Testis (tissue), 3 donors: ENCODE measurements around the gene C15orf62. TPM values are rescaled to one million over a fixed set of nuclear protein-coding genes. Genes with fewer than 3 reads are reported as not detected.

Source experiments
- DNase-seq: peaks from one replicate; pipeline ENCODE4 v3.0.0-alpha.2; 2019
- H3K27ac ChIP-seq, 2 donors: fragments of 200-600 bp; sonication (generic); one replicate each; pipeline ENCODE4 v1.5.1; 2019
- H3K27me3 ChIP-seq: fragments of 200-600 bp; sonication (generic); one replicate; pipeline ENCODE4 v1.5.1; 2019
- H3K36me3 ChIP-seq: fragments of 200-600 bp; sonication (generic); one replicate; pipeline ENCODE4 v1.5.1; 2017; ENCODE audit warnings: low read depth; ENCODE audit errors: missing control alignments
- H3K4me1 ChIP-seq: fragments of 200-600 bp; sonication (generic); one replicate; pipeline ENCODE4 v1.5.1; 2019
- H3K4me3 ChIP-seq, 2 donors: fragments of 200-600 bp; sonication (generic); one replicate each; pipeline ENCODE4 v1.5.1; 2017 to 2019
- H3K9me3 ChIP-seq: fragments of 200-600 bp; sonication (generic); one replicate; pipeline ENCODE4 v1.5.1; 2017
- CTCF ChIP-seq, 3 experiments: fragments of 450-650 bp in 2 of 3; fragments of 200-600 bp in 1 of 3; sonication (generic) in 1 of 3; IDR thresholded peaks; one replicate each; pipeline ENCODE4 v1.5.1; 2016 to 2019; ENCODE audit warnings: antibody characterized with exemption in 3 of 3, mild to moderate bottlenecking in 2 of 3, moderate library complexity in 1 of 3
- POLR2A ChIP-seq: fragments of 450-650 bp; IDR thresholded peaks from one replicate; pipeline ENCODE4 v1.6.1; 2017; ENCODE audit warnings: antibody characterized with exemption, mild to moderate bottlenecking, moderate library complexity
- WGBS, 2 donors: methylation state at CpG; one replicate each; pipeline ENCODE4 v1.1.5; 2018; 5-methylcytosine and 5-hydroxymethylcytosine counted together
- intact Hi-C: fragments of 100-400 bp; cut with DNase I; formaldehyde crosslinking; loops from one replicate; pipeline ENCODE4 v1.15.1; 2023; ENCODE audit warnings: low total_unique reads
- polyA plus RNA-seq: library from polyadenylated mRNA; stranded (reverse); fragments of 350-450 nt; fragmentation: Illumina TruSeq; extraction: RNeasy Lipid Tissue Mini Kit (QIAGEN cat#74804); gene quantifications from one replicate; pipeline ENCODE4 v1.2.3, GENCODE V29; 2014; ENCODE audit warnings: low read depth, low replicate concordance; ENCODE audit not compliant: insufficient read depth
- total RNA-seq, 2 donors: library from RNA; depleted of rRNA; stranded (reverse); fragments of >200 nt; gene quantifications; one replicate each; pipeline ENCODE4 v1.2.3, GENCODE V29; 2016

The C15orf62 gene
- total and polyA plus RNA-seq, 3 donors from 2014 or later: 0.24 TPM; not detected in 2

GRCh38 chr15:40746916-40747418 is 22.8 kb upstream of the C15orf62 start:
- Histone ChIP-seq H3K36me3 (no peaks in the 10 kb centered on the region), H3K27ac (no peak overlapping the region), H3K9me3 (no peaks in the 10 kb centered on the region), H3K4me3 (no peak overlapping the region), H3K4me1 (no peaks in the 10 kb centered on the region), H3K27me3 (no peaks in the 10 kb centered on the region)
- WGBS, 2 donors: 67 to 70% methylated on average over 3 of the region's 3 CpGs
- TF ChIP-seq POLR2A (no peak), CTCF (IDR thresholded peaks at IDR 0.05) (no peak)
- intact Hi-C loops: no loop called here
- DNase-seq: no peak

DNA sequence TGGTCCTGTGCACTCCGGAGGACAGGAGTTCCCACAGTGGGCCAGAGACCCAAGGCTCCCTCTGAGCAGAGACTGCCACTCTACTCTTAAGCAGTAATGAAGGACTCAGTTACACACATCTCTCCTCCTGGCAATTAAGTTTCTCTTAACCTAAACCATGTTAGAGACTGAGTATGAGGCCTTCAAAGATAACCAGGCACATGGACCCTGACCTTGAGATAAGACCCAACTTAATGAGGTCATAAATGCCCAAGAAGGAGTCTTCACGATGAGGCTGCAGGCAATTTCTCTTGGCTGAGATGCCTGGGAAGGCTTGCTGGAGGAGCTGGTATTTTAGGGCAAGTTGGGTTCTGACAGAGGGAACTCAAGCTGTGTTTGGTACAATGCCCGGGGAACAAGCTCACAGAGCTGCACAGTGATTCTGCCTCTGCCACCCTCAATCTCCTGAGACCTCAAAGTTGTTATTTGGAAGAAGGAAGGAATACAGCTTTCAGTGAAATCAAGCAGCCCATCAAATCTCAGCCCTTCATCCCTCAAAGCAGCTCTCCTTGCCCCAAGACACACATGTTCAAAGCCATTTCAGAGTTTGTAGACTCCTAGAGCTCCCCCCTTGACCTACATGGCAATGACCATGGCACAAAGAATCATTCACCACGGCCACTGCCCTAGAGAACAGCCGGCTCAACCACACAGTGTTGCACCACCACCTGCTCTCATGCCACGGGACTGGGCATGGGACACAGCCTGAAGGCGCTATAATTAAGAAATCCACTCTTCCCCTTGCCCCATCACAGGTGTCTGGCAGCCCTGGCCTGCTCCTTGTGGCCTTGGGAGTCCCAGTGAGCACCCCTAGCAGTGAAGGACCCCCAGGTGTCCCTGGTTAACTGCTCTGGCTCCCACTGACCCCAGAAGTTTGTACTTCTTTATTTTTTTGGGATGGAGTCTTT is 21.8 kb upstream of the C15orf62 start:
- intact Hi-C loops: no loop called here
- H3K36me3 ChIP-seq: no peaks in the 10 kb centered on the region
- DNase-seq: no peak
- H3K9me3 ChIP-seq: no peaks in the 10 kb centered on the region
- H3K4me3 ChIP-seq: no peak overlapping the region
- H3K27ac ChIP-seq: no peak overlapping the region
- H3K4me1 ChIP-seq: no peaks in the 10 kb centered on the region
- TF ChIP-seq CTCF (IDR thresholded peaks at IDR 0.05) (no peak), POLR2A (no peak)
- no peaks in the 10 kb centered on the region for H3K27me3 ChIP-seq
- 76 to 79% methylated on average over 7 of the region's 7 CpGs for WGBS, 2 donors

GRCh38 chr15:40749151-40749630 is 20.6 kb upstream of the C15orf62 start:
- Histone ChIP-seq H3K27ac (no peak overlapping the region), H3K4me3 (no peak overlapping the region), H3K9me3 (no peaks in the 10 kb centered on the region), H3K4me1 (peaks cover 3% of the 10 kb centered on the region), H3K27me3 (no peaks in the 10 kb centered on the region), H3K36me3 (no peaks in the 10 kb centered on the region)
- no peak for TF ChIP-seq POLR2A
- WGBS, 2 donors: 91 to 92% methylated on average over 4 of the region's 4 CpGs
- intact Hi-C loops: no loop called here
- no peak for DNase-seq

DNA sequence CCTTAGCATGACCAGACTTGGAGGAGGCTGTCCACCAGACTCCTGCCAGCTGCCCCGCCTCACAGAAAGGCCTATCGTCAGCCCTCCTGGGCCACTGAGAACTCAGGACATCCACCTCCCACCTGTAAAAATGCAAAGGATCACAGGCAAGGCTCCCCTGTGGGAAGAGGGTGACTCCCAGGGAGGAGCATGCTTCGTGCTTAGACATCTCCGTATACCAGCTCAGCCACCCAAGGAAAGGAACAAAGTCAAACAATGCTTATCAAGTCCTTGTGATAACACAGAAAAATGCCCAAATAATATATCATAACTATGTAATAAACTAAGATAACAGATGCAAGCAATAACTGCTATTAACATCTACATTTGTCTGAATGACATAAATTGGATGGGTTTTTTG is 18.9 kb upstream of the C15orf62 start:
- no peaks in the 10 kb centered on the region for H3K27me3 ChIP-seq
- H3K36me3 ChIP-seq: no peaks in the 10 kb centered on the region
- TF ChIP-seq CTCF (IDR thresholded peaks at IDR 0.05) (no peak), POLR2A (no peak)
- no peak for DNase-seq
- 90 to 91% methylated on average over 4 of the region's 4 CpGs for WGBS, 2 donors
- no peak overlapping the region for H3K27ac ChIP-seq
- peaks cover 5% of the 10 kb centered on the region for H3K4me1 ChIP-seq
- intact Hi-C loops: no loop called here
- no peaks in the 10 kb centered on the region for H3K9me3 ChIP-seq
- H3K4me3 ChIP-seq: no peak overlapping the region

GRCh38 chr15:40751745-40752144 is 18.0 kb upstream of the C15orf62 start:
- H3K36me3 ChIP-seq: no peaks in the 10 kb centered on the region
- DNase-seq: no peak

More at GRCh38 chr15:40751745-40752144, 18.0 kb upstream of the C15orf62 start:
- Histone ChIP-seq H3K27ac (no peak overlapping the region), H3K4me3 (no peak overlapping the region), H3K9me3 (no peaks in the 10 kb centered on the region), H3K27me3 (no peaks in the 10 kb centered on the region), H3K4me1 (peaks cover 5% of the 10 kb centered on the region)
- intact Hi-C loops: no loop called here
- TF ChIP-seq CTCF (IDR thresholded peaks at IDR 0.05) (no peak), POLR2A (no peak)
- WGBS, 2 donors: 90 to 94% methylated on average over 12 of the region's 12 CpGs
